Measurements from ENCODE around the gene PAQR5.

The PAQR5 gene

GRCh38 chr15:69392352-69392751 is 93.6 kb downstream of the PAQR5 start:
- DNase-seq (ENCODE audit: low read depth in 2 of 2), result no peak

- no peak for DNase-seq (ENCODE audit: low read depth in 2 of 2)
Measured at GRCh38 chr15:69393831-69394491, 95.2 kb downstream of the PAQR5 start.

GRCh38 chr15:69394556-69395282 is 96.0 kb downstream of the PAQR5 start:
- DNase-seq (ENCODE audit: low read depth in 2 of 2), result peak; percentile 67 to 82

- no peak for DNase-seq (ENCODE audit: low read depth in 2 of 2)
Measured at GRCh38 chr15:69395460-69395859, 96.7 kb downstream of the PAQR5 start.

GRCh38 chr15:69395991-69396390 is 97.3 kb downstream of the PAQR5 start:
- DNase-seq (ENCODE audit: low read depth in 2 of 2), result no peak

- no peak for DNase-seq (ENCODE audit: low read depth in 2 of 2)
Measured at GRCh38 chr15:69398491-69398891, 99.8 kb downstream of the PAQR5 start.

- DNase-seq (ENCODE audit: low read depth in 2 of 2), result peak; percentile 27 to 40
Measured at GRCh38 chr15:69400850-69401249, 102.1 kb downstream of the PAQR5 start.

- DNase-seq (ENCODE audit: low read depth in 2 of 2), result no peak
Measured at GRCh38 chr15:69402816-69403215, 104.1 kb downstream of the PAQR5 start.

- no peak for DNase-seq (ENCODE audit: low read depth in 2 of 2)
Measured at GRCh38 chr15:69403594-69403993, 104.9 kb downstream of the PAQR5 start.

- DNase-seq (ENCODE audit: low read depth in 2 of 2), result no peak
Measured at GRCh38 chr15:69405110-69405509, 106.4 kb downstream of the PAQR5 start.

- no peak for DNase-seq (ENCODE audit: low read depth in 2 of 2)
Measured at GRCh38 chr15:69407719-69408400, 109.1 kb downstream of the PAQR5 start.

GRCh38 chr15:69408841-69409240 is 110.1 kb downstream of the PAQR5 start:
- no peak for DNase-seq (ENCODE audit: low read depth in 2 of 2)

GRCh38 chr15:69410248-69410874 is 111.6 kb downstream of the PAQR5 start:
- DNase-seq (ENCODE audit: low read depth in 2 of 2), result peak in 1 of 2 donors; percentile 25

- no peak for DNase-seq (ENCODE audit: low read depth in 2 of 2)
Measured at GRCh38 chr15:69412274-69412673, 113.6 kb downstream of the PAQR5 start.

GRCh38 chr15:69412701-69413100 is 114.0 kb downstream of the PAQR5 start:
- DNase-seq (ENCODE audit: low read depth in 2 of 2), result no peak

GRCh38 chr15:69413822-69414700 is 115.3 kb downstream of the PAQR5 start, which contains the start of gene KIF23:
Gene KIF23 (plus strand): TSS chr15:69414349. CDS start chr15:69414466, 117 bp downstream.
- DNase-seq (ENCODE audit: low read depth in 2 of 2), result peak; percentile 87 to 88

GRCh38 chr15:69414701-69415167 is 116.0 kb downstream of the PAQR5 start:
- DNase-seq (ENCODE audit: low read depth in 2 of 2), result no peak

GRCh38 chr15:69415381-69415780 is 116.7 kb downstream of the PAQR5 start:
- DNase-seq (ENCODE audit: low read depth in 2 of 2), result no peak

GRCh38 chr15:69417581-69417980 is 118.9 kb downstream of the PAQR5 start:
- DNase-seq (ENCODE audit: low read depth in 2 of 2), result no peak

GRCh38 chr15:69421498-69421897 is 122.8 kb downstream of the PAQR5 start:
- no peak for DNase-seq (ENCODE audit: low read depth in 2 of 2)

- DNase-seq (ENCODE audit: low read depth in 2 of 2), result no peak
Measured at GRCh38 chr15:69422336-69422895, 123.7 kb downstream of the PAQR5 start.

All from stimulated activated CD4-positive, alpha-beta T cell treated with anti-CD3 and anti-CD28 coated beads, Interleukin-15, amount 100 ng/mL, for 48 hours (primary cell).